HEK293 (cell line): Measurements from ENCODE around the gene HPGD.

Experiments
- ZNF624 ChIP-seq: fragments of 450-650 bp; formaldehyde crosslinking; IDR thresholded peaks from 2 replicates; pipeline ENCODE4 v1.5.1; 2017; ENCODE audit warnings: missing biosample characterization, missing genetic modification characterization
- TF ChIP-seq, protein P1 (sequence below): fragments of 450-650 bp; formaldehyde crosslinking; IDR thresholded peaks from 2 replicates; pipeline ENCODE4 v1.5.1; 2016; ENCODE audit warnings: missing biosample characterization, missing genetic modification characterization

DNA sequence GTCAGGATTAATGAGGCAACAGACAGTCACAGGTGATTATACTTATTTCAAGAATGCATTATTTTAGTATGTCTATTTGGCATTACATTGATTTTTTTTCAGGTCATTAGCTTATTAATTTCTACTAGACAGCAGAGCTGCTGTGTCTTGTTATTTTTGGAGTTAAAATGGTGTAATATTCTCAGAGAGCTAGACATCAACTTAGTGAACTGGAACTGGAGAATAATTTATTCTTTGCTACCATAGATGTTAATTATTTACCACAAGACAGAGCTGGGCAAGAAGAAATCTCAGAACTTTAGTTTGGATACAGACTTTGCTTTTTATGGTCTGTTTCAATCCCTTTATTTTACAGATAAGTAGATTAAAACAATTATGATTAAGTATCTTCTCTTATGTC lies 10.2 kb upstream of the HPGD start:
- no peak for TF ChIP-seq ZNF624 (tag by site-specific recombination)
- TF ChIP-seq, protein P1, sequence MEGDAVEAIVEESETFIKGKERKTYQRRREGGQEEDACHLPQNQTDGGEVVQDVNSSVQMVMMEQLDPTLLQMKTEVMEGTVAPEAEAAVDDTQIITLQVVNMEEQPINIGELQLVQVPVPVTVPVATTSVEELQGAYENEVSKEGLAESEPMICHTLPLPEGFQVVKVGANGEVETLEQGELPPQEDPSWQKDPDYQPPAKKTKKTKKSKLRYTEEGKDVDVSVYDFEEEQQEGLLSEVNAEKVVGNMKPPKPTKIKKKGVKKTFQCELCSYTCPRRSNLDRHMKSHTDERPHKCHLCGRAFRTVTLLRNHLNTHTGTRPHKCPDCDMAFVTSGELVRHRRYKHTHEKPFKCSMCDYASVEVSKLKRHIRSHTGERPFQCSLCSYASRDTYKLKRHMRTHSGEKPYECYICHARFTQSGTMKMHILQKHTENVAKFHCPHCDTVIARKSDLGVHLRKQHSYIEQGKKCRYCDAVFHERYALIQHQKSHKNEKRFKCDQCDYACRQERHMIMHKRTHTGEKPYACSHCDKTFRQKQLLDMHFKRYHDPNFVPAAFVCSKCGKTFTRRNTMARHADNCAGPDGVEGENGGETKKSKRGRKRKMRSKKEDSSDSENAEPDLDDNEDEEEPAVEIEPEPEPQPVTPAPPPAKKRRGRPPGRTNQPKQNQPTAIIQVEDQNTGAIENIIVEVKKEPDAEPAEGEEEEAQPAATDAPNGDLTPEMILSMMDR = no peak
